Calu3 (cell line): ENCODE data around the gene PDE9A. TPM values are rescaled to one million over a fixed set of nuclear protein-coding genes. Genes with fewer than 3 reads are reported as not detected.
A peak's percentile ranks its signal among the peaks of the same experiment; 100 is the strongest.

ENCODE experiments used
- BruUV-seq: library from RNA; stranded (reverse); fragments of 400-500 nt; replicated peaks from 2 replicates; lab custom pipeline; 2021; lab: Mats Ljungman, UMichigan
- CTCF ChIA-PET: fragments of 300-600 bp; sonication (Branson Sonifier 250); formaldehyde crosslinking; loops from one replicate; lab custom pipeline; 2022; ENCODE audit warnings: antibody characterized with exemption; lab: Charles Lee
- DNase-seq: peaks from one replicate; pipeline ENCODE4 v3.0.0; 2022
- H3K27ac Mint-ChIP-seq: one replicate; pipeline ENCODE4 v1.8.0; 2022; ENCODE audit warnings: mixed read lengths; ENCODE audit not compliant: unreplicated experiment
- H3K27me3 Mint-ChIP-seq: one replicate; pipeline ENCODE4 v1.8.0; 2022; ENCODE audit warnings: mixed read lengths; ENCODE audit not compliant: unreplicated experiment
- H3K36me3 Mint-ChIP-seq: one replicate; pipeline ENCODE4 v1.8.0; 2022; ENCODE audit warnings: mild to moderate bottlenecking, moderate library complexity, mixed read lengths; ENCODE audit not compliant: insufficient read depth, unreplicated experiment
- H3K4me1 Mint-ChIP-seq: one replicate; pipeline ENCODE4 v1.8.0; 2022; ENCODE audit warnings: mild to moderate bottlenecking, low read depth, mixed read lengths; ENCODE audit not compliant: unreplicated experiment
- H3K4me3 Mint-ChIP-seq: one replicate; pipeline ENCODE4 v1.8.0; 2022; ENCODE audit warnings: mild to moderate bottlenecking, low read depth, moderate library complexity, mixed read lengths; ENCODE audit not compliant: unreplicated experiment
- H3K9me3 Mint-ChIP-seq: one replicate; pipeline ENCODE4 v1.8.0; 2022; ENCODE audit warnings: low read depth, mixed read lengths; ENCODE audit not compliant: unreplicated experiment
- intact Hi-C: fragments of 100-400 bp; cut with micrococcal nuclease; formaldehyde crosslinking; loops from one replicate; pipeline ENCODE4 v1.10.0; 2022; ENCODE audit not compliant: unreplicated experiment
- total RNA-seq: library from RNA; stranded (reverse); gene quantifications from 2 replicates; pipeline ENCODE4 v1.2.3, GENCODE V29; 2022
- TF ChIP-seq, protein P1 (sequence below): fragments of 200-600 bp; IDR thresholded peaks from one replicate; pipeline ENCODE4 v1.8.0; 2022; ENCODE audit warnings: antibody characterized with exemption; ENCODE audit not compliant: unreplicated experiment

The PDE9A gene
- total RNA-seq, 1 experiment from 2014 or later = 10.9 TPM

DNA sequence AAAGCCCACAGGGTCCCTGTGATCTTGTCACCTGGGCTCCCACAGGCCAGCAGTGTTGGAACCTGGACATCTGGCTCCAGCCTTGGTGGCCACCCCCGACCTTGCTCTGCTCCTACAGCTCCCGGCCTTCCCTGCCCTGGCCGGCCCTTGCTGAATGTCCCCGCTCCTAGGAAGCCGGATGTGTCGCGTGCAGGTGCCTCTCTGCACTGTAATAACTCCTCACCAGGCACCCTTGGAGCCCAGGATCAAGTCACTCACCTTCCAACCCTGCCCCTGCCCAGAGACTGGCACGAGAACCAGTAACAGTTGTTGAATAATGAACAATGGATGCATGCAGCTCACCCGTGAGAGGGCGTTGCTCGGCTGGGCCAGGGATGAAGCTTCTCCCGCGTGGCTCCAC lies 12.1 kb downstream of the PDE9A start:
- CTCF ChIA-PET = interaction anchor here (1.8 kb wide), 1 partner anchor 11 kb away, joined by 3 read pairs; the partner anchor contains the start of gene PDE9A
- Mint-ChIP-seq H3K9me3 (no peaks in the 10 kb centered on the region), H3K36me3 (no peaks in the 10 kb centered on the region), H3K27ac (no peak overlapping the region), H3K27me3 (no peaks in the 10 kb centered on the region), H3K4me3 (no peak overlapping the region), H3K4me1 (no peaks in the 10 kb centered on the region)
- intact Hi-C loops = no loop called here
- TF ChIP-seq, protein P1, sequence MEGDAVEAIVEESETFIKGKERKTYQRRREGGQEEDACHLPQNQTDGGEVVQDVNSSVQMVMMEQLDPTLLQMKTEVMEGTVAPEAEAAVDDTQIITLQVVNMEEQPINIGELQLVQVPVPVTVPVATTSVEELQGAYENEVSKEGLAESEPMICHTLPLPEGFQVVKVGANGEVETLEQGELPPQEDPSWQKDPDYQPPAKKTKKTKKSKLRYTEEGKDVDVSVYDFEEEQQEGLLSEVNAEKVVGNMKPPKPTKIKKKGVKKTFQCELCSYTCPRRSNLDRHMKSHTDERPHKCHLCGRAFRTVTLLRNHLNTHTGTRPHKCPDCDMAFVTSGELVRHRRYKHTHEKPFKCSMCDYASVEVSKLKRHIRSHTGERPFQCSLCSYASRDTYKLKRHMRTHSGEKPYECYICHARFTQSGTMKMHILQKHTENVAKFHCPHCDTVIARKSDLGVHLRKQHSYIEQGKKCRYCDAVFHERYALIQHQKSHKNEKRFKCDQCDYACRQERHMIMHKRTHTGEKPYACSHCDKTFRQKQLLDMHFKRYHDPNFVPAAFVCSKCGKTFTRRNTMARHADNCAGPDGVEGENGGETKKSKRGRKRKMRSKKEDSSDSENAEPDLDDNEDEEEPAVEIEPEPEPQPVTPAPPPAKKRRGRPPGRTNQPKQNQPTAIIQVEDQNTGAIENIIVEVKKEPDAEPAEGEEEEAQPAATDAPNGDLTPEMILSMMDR = no peak
- no peak for DNase-seq
- BruUV-seq = no TSS peak

DNA sequence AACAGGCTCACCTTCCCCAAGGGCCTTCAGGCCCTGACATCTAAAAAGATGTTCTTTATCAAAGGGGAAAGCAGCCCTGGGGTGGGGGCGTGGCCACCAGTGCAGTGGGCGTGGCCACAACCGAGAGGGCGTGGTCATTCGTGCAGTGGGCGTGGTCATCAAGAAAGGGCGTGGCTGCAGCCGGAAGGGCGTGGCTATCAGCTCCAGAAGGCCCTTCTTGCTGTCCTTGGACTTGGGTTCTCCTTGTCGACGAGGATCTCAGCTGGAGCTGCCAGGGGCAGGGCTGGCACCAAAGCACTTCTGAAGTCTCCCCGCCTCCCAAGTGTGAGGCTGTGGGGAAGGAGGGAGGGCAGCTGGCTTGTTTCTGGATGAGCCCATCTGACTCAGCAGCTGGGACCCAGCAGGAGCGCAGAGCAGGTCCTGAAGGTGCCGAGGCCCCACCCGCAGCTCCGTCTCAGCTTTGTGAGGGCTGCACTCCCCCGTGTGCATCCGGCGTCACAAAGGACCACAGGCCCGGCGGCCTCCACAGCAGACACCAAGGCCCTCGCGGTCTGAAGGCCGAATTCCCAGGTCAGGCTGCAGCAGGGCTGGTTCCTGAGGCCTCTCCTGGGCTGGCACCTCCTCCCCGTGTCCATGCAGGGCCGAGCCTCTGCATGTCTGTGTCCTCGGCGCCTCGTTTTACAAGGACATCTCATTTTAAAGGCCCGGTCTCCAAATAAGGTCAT lies 12.8 kb downstream of the PDE9A start:
- H3K36me3 Mint-ChIP-seq = no peaks in the 10 kb centered on the region
- no peak overlapping the region for H3K4me3 Mint-ChIP-seq
- H3K9me3 Mint-ChIP-seq = no peaks in the 10 kb centered on the region
- TF ChIP-seq, protein P1 = no peak
- H3K4me1 Mint-ChIP-seq = no peaks in the 10 kb centered on the region
- no TSS peak for BruUV-seq
- H3K27me3 Mint-ChIP-seq = no peaks in the 10 kb centered on the region
- H3K27ac Mint-ChIP-seq = no peak overlapping the region
- DNase-seq = peak; percentile 22
- intact Hi-C loops = no loop called here
- CTCF ChIA-PET = no interaction called here

DNA sequence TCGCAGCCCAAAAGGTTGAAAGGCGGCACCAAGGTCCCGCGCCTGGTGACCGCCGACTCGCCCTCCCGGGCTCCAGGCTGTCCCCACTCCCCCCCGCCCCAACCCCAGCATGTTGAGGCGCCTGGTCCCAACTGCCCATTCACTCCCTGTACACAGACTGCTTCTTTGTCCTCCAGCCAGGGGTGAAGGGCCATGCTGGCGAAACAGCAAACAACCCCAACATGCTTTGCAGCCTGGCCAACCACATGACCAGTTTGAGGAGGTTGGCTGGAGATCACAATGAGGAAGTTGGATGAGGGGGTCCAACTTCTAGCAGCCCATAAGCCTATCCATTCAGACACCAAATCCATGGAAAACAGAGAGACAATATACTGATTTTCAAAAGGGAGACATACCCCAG lies 13.5 kb downstream of the PDE9A start:
- Mint-ChIP-seq H3K27ac (no peak overlapping the region), H3K27me3 (no peaks in the 10 kb centered on the region), H3K36me3 (no peaks in the 10 kb centered on the region), H3K9me3 (no peaks in the 10 kb centered on the region), H3K4me3 (no peak overlapping the region), H3K4me1 (no peaks in the 10 kb centered on the region)
- intact Hi-C loops = no loop called here
- TF ChIP-seq, protein P1 = no peak
- no peak for DNase-seq
- BruUV-seq = no TSS peak
- CTCF ChIA-PET = no interaction called here

DNA sequence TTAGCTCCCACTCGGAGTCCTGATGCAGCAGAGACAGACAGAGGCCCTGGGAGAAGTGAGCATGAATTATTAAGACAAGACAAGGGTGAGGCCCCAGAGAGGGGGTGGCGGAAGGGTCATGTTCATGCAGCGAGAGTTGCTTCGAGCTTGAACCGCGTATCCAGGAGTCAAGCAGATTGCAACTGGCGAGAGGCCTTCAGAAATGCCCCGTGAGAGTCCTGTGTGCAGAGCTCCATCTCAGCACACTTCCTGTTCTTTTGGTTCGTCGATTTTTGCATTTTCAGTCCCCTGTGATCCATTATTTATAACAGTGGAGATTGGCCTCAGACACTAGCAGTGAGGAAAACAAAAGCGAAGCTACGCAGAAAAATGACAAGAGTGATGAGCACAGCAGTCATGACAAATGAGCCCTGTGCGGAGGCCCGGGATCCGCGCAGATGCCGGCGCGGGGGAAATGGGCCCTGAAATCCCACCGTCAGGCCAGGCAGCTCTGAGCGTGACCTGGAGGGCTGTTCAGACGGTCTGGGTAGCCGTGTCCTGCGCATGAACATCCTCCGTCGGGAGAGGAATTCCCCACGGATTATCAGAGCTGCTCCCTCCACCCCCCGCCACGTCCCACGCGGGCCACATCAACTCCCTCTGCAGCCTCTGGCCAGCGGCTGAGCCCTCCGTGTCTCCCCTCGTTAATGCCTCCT lies 15.0 kb downstream of the PDE9A start:
- BruUV-seq = no TSS peak
- Mint-ChIP-seq H3K27me3 (no peaks in the 10 kb centered on the region), H3K4me1 (no peaks in the 10 kb centered on the region), H3K9me3 (no peaks in the 10 kb centered on the region), H3K36me3 (no peaks in the 10 kb centered on the region), H3K4me3 (no peak overlapping the region), H3K27ac (no peak overlapping the region)
- no peak for DNase-seq
- CTCF ChIA-PET = no interaction called here
- intact Hi-C loops = no loop called here
- TF ChIP-seq, protein P1 = no peak
